Hepatocyte (in vitro differentiated cells): ENCODE results near the gene RPTOR.

Source experiments
- EZH2 ChIP-seq: fragments of 200-600 bp; sonication (generic); IDR thresholded peaks from 2 replicates; pipeline ENCODE4 v1.6.1; 2016; ENCODE audit warnings: antibody characterized with exemption, mild to moderate bottlenecking, borderline replicate concordance
- TF ChIP-seq, protein P1 (sequence below): fragments of 200-600 bp; sonication (generic); IDR thresholded peaks from 2 replicates; pipeline ENCODE4 v1.5.1; 2016; ENCODE audit warnings: antibody characterized with exemption, mild to moderate bottlenecking; ENCODE audit not compliant: poor library complexity

DNA sequence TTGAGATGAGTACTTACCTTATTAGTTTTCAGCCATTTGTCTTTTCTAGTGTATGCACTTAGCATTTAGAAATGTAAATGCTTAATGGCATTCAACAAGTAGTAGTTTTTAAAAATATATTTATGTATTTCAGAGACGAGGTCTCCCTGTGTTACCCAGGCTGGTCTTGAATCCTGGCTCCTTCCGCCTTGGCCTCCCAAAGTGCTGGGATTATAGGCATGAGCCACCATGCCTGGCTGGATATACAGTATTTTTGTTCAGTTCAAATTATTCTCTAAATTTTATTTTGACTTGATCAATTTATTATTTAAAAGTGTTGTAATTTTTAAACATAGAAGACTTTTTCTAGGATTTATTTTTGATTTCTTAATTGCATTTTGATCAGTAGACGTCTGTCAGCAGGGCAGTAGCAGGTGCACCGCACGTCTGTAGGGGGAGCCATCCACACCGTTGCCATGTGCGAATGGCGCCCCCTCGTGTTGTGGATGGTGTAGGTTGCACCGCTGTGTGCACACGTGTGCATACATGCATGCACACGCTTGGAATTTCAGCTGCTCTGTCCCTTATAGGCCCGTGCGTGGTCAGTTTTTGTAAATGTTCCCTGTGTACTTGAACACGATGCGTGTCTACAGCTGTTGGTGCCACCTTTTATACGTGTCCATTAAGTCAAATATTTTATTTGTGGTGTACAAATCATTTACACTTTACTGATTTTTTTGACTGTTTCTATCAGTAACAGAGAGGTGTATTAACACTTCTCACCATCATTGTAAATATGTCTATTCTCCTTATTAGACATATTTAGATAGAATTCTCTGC is 30.6 kb downstream of the RPTOR start:
- TF ChIP-seq EZH2, result no peak
- TF ChIP-seq, protein P1, sequence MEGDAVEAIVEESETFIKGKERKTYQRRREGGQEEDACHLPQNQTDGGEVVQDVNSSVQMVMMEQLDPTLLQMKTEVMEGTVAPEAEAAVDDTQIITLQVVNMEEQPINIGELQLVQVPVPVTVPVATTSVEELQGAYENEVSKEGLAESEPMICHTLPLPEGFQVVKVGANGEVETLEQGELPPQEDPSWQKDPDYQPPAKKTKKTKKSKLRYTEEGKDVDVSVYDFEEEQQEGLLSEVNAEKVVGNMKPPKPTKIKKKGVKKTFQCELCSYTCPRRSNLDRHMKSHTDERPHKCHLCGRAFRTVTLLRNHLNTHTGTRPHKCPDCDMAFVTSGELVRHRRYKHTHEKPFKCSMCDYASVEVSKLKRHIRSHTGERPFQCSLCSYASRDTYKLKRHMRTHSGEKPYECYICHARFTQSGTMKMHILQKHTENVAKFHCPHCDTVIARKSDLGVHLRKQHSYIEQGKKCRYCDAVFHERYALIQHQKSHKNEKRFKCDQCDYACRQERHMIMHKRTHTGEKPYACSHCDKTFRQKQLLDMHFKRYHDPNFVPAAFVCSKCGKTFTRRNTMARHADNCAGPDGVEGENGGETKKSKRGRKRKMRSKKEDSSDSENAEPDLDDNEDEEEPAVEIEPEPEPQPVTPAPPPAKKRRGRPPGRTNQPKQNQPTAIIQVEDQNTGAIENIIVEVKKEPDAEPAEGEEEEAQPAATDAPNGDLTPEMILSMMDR, result peak; percentile 97
